Dedifferentiated amniotic fluid mesenchymal stem cell (primary cell): ENCODE results near the gene FGF13.

Experiments used
- DNase-seq: peaks from one replicate; pipeline ENCODE4 v3.0.0-alpha.2; 2016; ENCODE audit errors: extremely low spot score

The FGF13 gene

GRCh38 chrX:138664016-138664415 is 47.5 kb downstream of the FGF13 start:
- DNase-seq = no peak

GRCh38 chrX:138651494-138651893 is 60.0 kb downstream of the FGF13 start:
- no peak for DNase-seq

- DNase-seq = no peak
These were observed 62.9 kb downstream of the FGF13 start for GRCh38 chrX:138648568-138648967.

GRCh38 chrX:138638996-138639395 is 72.5 kb downstream of the FGF13 start:
- DNase-seq = no peak
